Measurements from ENCODE around the gene NSMCE3.

NSMCE3 gene

DNA sequence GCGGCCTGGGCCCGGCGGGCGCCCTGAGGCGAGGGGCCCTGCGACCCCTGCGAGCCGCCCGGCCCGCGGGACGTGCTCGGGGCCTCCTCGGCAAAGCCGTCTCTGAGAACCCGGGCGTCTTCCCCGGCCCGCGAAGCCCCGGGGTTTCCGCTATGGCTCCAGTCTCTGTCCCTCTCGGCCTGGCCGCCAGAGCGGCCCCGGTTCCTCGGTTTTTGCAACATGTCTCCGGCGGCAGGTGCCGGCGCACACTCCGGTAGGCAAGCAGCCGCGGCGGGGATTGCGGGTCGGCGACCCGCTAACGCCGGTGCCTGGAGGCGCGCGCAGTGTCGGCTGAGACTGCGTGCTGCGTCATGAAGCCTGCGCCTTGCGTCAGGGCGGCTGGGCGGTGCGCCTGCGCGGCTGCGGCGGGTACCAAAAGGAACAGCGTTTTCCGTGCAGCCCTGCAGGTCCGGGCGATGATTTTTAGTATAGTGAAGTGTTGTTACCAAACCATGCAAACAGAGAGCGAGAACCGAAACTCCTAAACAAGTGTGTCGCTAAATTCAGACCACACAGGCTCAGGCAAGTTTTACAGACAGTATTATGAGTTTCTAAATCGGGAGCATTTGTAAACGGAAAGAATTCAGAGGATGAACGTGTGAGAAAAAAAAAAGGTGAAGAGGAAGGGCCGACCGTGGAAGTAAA is at the start of gene NSMCE3:
NSMCE3 (minus strand) TSS at position 338 of the 684 bp plus-strand sequence; CDS start at position 221, 117 bp downstream.
- peak; percentile 85 to 87 for DNase-seq

DNA sequence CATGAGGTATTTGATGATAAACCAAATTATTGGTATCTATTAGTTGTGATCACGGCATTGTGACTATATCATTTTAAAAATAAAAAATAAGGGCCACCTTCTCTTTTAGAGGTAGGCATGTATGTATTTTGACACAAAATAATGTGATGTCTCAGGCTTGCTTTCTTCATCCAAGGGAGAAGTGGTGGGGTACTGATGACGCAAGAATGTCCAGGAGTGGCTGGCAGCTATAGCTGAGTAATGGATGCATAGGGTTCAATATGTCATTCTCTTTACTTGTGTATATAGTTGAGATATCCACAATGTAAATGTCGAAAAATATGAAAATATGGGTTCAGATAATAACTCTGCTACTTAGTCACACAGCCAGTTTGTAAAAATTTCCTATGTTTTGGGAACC is 46.8 kb upstream of the NSMCE3 start:
- no peak for DNase-seq

DNA sequence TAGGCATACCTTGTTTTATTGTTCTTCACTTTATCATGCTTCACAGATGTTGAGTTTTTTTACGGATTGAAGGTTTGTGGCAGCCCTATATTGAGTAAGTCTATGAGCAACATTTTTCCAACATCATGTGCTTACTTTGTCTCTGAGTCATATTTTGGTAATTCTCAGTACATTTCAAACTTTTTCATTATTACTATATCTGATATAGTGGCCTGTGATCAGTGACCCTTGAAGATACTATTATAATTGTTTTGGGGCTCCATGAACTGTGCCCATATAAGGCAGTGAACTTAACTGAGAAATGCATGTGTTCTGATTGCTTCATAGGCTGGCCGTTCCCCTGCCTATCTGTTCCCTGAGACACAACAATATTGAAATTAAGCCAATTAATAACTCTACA is 42.8 kb upstream of the NSMCE3 start:
- no peak for DNase-seq

DNA sequence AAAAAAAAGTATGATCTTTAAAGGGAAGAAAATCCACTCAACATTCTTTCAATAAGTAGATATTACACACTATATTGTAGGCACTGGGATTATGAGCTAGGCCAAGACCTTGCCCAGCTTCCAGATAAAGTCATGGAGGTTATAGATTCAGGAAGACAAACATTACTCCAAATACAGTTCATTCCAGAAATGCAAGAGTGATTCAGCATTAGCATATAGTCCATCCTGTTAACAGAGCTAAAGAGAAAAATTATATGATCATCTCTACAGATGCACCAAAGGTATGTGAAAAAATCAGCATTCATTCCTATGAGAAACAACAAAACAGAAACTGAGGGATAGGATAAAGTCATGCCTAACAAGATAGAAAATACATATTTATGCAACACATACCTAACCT is 42.1 kb upstream of the NSMCE3 start:
- DNase-seq, result no peak

DNA sequence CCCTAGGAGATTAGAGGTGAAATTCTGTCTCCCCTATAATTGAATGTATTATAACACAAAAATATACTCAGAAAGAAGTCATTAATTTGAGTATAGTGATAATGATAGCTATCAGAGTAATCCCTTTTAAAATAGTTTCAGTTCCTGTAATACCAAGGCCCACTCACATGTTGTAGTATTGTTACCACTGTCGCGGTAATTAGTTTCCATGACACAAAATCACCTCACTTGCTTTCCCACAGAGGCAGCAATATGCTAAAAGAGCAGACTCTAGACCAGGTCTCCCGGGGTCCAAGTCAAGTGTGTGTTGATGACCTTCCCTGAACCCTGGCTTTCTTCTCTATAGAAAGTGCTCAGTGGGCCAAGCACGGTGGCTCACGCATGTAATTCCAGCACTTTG is 39.5 kb upstream of the NSMCE3 start:
- DNase-seq, result no peak

DNA sequence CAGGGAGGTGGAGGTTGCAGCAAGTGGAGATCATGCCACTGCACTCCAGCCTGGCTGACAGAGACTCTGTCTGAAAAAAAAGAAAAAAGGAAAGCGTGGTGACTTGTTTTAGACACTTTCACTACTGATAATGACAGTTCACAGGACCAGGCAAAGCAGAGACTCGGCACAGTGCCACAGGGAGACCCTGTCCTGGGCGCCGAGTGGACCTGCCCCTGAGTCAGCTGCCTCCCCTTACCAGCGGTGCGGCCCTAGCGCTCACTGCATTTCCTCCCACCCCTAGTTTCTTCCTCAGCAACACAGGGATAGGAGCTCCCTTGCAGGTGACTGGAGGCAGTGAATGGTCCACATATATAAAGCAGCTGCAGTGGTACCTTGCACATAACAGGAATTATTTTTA is 38.7 kb upstream of the NSMCE3 start:
- DNase-seq, result no peak

DNA sequence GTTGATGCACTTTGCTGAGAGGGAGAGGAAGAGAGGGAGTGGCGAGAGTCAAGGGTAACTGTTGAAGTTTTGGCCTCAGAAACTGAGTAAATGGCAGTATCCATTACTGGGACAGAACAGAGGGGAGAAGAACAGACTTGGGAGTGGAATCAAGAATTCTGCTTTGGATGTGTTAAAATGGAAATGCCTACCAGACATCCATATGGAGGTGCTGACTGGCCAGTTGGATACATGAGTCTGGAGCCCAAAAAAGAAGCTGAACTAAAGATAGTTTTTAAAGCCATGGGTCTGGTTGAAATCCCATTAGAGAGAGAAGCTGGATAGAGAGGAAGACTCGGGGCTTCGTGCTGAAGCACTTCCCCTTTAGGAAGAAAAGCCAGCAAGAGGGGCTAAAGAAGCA is 35.9 kb upstream of the NSMCE3 start:
- no peak for DNase-seq

DNA sequence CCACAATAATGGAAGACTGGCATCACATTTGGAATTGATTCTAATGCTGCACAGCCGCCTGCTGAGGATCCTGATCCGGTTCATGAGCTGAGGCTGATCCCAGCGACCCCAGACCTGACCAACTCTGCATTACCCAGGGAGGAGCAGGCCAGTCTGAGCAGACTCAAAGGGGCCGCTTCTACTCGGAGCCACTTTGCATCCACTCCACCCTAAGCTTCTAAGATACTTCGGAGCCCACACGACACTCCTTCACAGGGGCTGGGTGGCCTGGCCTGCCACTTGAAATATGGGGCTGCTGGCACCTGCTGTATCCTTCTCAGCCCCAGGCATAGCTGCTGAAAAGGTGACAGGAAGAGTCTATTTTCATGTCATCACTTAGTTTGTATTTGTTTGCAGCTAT is 33.2 kb upstream of the NSMCE3 start:
- DNase-seq, result no peak

DNA sequence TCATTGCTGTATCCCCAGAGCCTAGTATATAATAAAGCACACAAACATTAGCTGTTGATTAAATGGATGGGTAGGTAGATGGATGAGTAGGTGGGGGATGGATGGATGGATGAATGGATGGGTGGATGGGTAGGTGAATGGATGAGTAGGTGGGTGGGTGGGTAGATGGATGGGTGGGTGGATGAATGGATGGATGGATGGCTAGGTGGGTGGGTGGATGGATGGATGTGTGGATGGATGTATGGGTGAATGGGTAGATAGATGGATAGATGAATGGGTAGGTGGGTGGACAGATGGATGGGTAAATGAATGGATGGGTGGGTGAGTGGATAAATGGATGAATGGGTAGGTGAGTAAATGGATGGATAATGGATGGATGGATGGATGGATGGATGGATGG is 30.2 kb upstream of the NSMCE3 start:
- no peak for DNase-seq

DNA sequence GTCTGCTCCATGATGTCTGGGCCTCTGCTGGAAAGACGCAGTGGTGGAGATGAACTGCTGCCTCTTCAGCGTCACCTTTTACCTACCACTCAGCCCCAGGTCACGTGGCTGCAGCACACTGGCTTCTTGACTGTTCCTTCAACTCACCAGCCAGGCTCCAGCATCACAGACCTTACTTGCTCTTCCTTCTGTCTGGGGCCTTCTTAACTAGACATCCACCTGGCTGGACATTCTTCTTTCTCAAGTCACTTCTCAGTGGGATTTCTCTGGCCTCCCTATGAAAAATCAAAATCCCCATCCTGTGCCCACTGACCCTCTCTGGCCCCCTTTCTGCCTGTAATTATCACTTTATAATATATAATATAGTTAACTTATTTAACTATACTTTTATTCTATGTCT is 29.7 kb upstream of the NSMCE3 start:
- no peak for DNase-seq

DNA sequence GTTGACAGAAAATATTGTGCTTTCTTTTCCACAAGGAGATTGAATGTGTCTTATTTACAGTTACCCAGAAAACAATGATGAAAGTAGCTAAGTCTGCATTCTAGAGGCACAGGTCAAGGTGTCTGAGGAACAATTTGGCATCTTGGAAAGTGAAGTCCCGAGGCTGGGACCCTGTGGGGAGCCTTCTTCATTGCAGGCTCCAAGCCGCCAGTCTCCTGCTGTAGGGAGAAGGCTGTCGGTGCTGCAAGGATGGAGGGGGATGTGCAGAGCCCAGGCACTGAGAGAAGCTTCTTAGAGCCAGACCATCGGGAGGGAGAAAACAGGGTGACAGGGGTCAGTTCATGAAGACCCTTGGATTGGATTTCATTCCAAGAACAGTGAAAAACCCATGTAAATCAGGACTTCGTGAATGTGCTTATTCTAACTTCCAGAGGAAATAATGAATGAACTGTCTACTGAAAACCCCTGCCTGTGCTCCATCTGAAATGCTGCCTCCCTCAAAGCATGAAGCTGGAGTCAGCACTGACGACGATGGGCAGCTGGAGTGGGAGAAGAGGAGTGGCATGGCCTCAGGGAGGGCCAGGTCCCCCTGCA is 25.2 kb upstream of the NSMCE3 start:
- DNase-seq, result no peak

DNA sequence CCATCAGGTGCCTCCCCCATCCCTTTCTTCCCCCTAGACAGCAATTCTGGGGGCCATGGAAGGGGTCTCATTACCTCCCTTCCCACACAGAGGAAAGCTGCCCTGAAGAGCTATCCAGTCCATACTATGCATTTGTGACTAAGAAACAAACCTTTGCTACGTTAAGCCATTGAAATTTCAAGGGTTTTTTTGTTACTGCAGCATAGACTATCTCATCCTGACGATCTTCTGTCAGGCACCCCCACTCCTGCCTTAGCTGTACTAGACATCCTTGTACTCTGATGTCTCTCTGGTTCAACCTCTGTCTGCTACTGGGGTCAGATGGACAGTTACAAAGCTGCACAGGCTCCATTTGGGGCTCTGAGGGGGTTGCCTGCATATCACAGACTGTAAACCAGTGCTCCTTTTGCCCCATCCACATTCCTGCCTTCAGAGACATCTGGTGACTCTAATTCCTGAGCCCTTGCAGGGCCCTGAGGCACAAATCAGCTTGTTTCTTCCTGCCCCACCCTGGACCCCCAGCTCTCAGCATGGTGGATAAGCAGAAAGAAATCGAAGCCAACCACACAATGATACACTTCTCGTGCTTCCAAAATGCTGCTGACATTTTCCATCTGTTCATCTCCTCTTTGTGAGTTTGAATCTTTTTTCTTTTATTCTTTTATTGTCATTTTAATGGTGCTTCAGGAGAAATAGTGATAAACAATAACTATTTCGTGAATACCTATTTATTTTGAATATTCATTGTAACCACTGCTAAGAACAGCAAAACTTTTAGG is 21.6 kb upstream of the NSMCE3 start:
- DNase-seq, result no peak

DNA sequence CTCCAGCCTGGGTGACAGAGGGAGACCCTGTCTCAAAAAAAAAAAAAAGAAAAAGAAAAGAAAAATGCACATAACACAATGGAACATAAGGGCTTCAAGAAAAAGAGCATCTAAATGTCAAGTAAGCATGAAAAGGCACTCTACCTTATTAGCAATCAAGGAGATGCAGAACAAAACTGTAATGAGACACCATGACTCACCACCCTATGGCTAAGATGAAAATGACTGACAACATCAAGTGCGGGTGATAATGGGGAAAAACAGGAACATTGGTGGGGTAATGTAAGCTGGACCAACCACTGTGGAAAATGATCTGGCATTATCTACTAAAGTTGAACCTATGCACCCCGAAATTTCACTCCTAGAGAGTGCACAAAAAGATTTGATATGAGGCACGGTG is 19.6 kb upstream of the NSMCE3 start:
- no peak for DNase-seq

DNA sequence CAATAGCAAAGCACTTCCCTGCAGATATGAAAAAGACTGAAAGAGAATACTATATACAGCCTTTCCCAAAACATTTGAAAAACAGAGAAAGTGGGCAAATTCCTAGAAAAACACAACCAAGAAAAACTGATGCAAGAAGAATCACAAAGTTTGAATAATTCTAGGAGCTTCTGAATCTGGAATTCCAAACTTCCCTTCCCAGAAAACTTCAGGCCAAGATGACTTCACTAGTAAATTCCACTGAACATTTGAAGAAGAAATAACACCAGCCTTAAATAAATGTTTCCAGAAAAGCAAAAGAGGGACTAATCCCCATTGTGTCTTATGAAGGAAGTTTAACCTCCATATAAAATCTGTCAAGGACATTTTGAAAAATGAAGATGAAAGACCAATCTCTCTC is 15.8 kb upstream of the NSMCE3 start:
- no peak for DNase-seq

DNA sequence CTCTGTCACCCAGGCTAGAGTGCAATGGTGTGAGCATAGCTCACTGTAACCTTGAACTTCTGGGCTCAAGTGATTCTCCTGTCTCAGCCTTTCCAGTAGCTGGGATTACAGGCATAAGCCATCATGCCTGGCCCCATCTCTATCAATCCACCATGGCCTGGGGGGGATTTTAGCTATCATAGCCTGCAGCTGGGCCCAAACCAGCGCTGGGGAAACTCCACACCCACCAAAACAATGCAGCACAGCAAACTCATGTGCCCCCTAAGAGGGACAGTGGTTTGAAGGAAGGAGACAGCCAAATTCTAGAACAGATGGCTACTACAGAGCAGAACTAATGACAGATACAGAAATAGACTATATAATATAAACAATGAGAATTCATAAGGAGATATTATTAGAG is 13.8 kb upstream of the NSMCE3 start:
- DNase-seq, result no peak

DNA sequence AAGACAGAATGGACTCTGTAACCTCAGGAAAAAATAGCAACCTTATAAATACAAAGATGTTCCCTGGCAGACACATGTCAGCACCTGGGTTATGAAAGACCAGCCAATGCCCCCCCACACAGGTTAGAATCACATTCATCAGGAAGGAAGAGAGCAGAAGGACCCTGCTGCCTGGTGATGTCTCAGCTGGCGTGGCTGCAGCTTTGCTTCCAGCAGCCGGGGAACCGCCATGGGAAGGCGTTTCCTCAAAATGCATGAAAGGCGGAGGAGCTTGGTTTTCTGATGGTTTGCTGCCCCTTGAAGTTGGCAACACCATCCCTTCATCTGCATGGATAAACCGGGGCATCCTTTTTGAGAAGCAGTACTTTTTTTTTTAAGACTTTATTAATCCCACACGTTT is 10.9 kb upstream of the NSMCE3 start:
- no peak for DNase-seq

DNA sequence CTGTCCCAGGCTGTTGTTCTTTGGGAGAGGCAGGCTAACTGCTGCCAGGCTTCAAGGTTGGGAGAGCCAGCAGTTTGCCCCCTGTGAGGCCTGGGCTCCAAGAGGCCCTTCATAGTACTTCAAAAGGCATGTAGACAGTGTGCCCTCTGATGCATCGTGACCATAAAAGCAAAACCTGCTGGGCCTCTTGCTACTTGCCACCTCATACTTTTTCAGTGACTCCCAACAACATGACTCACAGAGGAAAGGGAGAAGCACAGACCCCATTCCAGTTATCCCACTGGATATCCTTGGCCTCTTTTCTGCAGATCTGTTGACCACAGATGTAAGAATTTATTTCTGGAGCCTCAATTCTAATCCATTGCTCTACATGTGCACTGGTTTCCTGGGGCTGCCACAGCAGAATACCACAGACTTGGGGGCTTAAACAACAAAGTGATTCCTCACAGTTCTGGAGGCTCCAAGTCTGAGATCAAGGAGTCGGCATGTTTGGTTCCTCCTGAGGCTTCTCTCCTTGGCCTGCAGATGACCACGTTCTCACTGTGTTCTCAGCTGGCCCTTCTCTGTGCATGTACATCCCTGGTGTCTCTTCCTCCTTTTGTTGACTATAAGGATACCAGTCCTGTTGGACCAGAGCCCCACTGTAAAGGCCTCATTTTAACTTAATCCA is 8.9 kb upstream of the NSMCE3 start:
- DNase-seq, result no peak

DNA sequence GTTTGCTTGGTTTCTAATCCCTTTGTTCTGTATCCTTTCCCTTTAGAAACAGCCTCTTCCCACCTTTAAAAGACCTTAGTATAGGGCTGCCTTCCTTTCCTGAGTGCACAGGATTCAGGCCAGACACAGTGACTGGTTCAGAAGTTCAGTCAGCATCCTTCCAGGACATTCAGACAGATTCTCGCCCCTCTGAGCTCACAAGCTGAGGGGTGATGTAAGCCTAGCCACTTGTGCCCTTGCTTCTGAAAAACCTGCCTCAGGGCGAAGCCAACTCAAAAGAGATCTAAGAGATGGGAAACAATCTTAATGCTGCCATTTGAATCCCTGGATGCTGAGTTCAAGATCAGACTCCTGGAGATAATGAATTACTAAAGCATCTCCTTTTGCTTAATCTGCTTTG is 6.7 kb upstream of the NSMCE3 start:
- no peak for DNase-seq

DNA sequence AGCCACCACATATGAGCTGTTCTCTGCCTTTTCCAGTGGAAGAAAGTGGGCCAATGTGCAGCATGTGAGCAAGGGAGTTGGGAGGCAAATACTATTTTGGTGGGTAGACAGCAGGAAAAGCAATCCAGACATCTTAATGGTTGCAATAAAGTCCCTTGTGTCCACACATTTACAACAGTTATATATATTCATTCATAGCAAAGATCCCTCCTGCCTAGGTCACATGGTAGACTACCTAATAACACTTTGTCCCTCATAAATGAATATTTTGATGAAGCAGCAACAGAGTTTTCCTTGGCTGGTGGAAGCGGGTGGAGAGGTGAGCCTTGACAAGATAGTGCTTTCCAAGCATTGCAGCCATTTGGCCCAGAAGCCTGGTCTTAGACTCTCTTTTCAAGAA is 6.2 kb upstream of the NSMCE3 start:
- no peak for DNase-seq

DNA sequence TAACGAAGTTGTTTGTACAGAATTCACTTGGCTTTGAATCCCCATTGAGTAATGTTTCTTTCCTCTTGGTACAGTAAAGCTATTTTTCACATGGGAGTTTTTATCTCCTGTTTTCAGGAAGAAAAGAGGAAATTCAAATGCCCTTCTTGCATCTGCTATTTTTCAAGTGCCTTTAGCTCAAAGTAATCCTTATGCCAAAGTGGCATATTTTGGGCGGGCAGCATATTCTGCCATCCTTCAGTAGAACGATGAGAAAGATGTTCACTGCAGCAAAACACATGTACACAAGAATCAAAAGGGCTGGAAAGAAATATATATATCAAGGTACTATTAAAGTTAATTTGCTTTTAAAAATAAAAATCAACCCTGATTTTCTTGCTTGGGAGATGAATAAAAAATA is 5.3 kb upstream of the NSMCE3 start:
- no peak for DNase-seq

DNA sequence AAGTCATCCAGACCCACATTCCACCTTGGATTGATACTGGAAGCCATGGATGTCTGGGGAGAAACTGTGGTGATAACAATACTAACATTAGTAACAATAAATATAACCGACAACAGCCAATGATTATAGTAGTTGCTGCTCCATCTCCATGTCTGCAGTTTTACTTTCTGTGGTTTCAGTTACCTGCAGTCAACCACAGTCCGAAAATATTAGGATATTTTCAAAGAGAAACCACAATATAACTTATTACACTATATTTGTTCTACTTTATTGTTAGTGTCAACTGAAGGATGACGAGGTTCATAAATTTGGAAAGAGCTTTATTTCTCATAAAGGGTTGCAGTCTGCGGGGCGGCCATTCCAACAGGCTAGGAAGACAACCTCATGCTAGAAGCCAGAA is 2.6 kb upstream of the NSMCE3 start:
- no peak for DNase-seq

DNA sequence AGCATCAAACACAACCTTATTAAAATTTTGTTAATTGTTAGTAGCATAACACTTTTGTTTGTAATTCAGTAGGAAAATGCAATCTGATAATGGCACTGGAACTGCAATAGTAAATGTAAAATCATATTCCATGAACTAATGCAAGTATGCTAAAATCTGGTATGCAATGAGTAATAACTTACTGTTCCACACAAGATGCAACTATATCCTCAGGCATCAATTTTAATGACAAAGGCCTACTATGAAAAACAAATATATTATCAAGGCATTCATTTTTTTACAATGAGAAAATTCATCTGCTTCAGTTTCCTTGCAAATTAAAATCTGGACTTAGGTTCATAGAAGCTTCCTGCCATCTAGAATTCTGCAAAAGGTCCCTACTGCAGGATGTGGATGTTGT is 1.4 kb upstream of the NSMCE3 start:
- no peak for DNase-seq

DNA sequence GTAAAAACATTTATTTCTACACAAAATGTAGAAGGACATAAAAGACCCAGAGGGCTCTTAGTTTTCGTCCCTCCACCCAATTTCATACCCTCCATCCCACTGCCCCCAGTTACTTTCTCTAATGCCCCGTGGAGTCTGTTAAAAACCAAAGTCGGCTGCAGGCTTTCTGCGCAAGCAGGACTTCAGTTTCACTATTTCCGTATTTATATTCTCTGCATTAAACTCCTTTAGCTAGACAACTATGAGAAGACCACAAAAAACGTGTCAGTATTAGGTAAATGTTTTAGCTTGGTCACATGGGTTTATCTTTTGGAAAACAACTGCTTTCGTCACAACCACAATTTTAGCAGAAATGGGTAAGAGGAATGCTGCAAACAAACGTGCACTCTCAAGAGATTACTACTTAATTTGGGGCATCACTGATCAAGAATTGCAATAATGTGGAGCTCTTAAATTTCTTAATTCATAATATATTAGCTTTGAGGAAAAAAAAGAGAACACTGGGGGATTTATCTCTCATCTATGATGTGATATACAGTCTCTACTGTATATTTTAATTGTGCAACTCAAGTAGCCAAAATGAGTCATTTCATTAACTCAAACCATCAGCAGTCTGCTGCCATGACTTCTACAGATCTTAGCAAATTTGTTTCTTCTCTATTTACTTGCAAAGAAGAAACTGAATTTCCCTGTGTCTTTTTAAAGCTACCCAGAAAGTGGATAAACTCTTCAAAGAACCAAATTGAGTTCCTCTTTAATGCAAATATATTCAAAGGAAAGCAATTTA is 740 bp upstream of the NSMCE3 start:
- DNase-seq, result peak in 1 of 2 donors; percentile 3
